Esophagus mucosa (tissue), 1 donor: ENCODE measurements around the gene RNF113B. TPM values are rescaled to one million over a fixed set of nuclear protein-coding genes. Genes with fewer than 3 reads are reported as not detected.

ENCODE experiments used
- ATAC-seq: fragments of 200-7000 bp; cut with Tn5 transposase; one replicate; pipeline ENCODE4 v1.9.1; 2020
- total RNA-seq: library from RNA; stranded (reverse); gene quantifications from one replicate; pipeline ENCODE4 v1.2.4, GENCODE V29; 2023
- donor health status: DM: yes; HTN: yes; CAD: no.

Gene RNF113B
- total RNA-seq, 1 donor from 2014 or later: not detected

- peak; percentile 32 for ATAC-seq
Measured at GRCh38 chr13:98173431-98174152, 3.5 kb downstream of the RNF113B start.

GRCh38 chr13:98172590-98173422, 4.3 kb downstream of the RNF113B start:
- no peak for ATAC-seq

GRCh38 chr13:98171900-98172589, 5.0 kb downstream of the RNF113B start:
- ATAC-seq: no peak

GRCh38 chr13:98169331-98169730, 7.7 kb downstream of the RNF113B start:
- no peak for ATAC-seq

- no peak for ATAC-seq
Measured at GRCh38 chr13:98162935-98163334, 14.1 kb downstream of the RNF113B start.

- ATAC-seq: no peak
Measured at GRCh38 chr13:98158172-98158899, 18.7 kb downstream of the RNF113B start.

GRCh38 chr13:98157609-98158008, 19.5 kb downstream of the RNF113B start:
- ATAC-seq: no peak

GRCh38 chr13:98157188-98157587, 19.9 kb downstream of the RNF113B start:
- ATAC-seq: no peak

- ATAC-seq: no peak
Measured at GRCh38 chr13:98156259-98156658, 20.8 kb downstream of the RNF113B start.

- no peak for ATAC-seq
Measured at GRCh38 chr13:98155475-98156109, 21.5 kb downstream of the RNF113B start.

GRCh38 chr13:98150832-98151479, 26.1 kb downstream of the RNF113B start:
- ATAC-seq: no peak

GRCh38 chr13:98147521-98147920, 29.5 kb downstream of the RNF113B start:
- ATAC-seq: no peak

- ATAC-seq: no peak
Measured at GRCh38 chr13:98144801-98145350, 32.2 kb downstream of the RNF113B start.

GRCh38 chr13:98144027-98144741, 32.9 kb downstream of the RNF113B start:
- ATAC-seq: no peak

GRCh38 chr13:98143601-98144026, 33.5 kb downstream of the RNF113B start:
- peak; percentile 11 for ATAC-seq

- no peak for ATAC-seq
Measured at GRCh38 chr13:98143157-98143553, 33.9 kb downstream of the RNF113B start.

GRCh38 chr13:98142380-98143156, 34.5 kb downstream of the RNF113B start, which contains the start of gene FARP1:
Gene FARP1 (plus strand): TSS chr13:98143094. CDS start chr13:98213243, 70,149 bp downstream.
- ATAC-seq: peak; percentile 90

- ATAC-seq: no peak
Measured at GRCh38 chr13:98141509-98142379, 35.3 kb downstream of the RNF113B start.
